ENCODE measurements around the gene ELOF1.

ELOF1 gene

GRCh38 chr19:11506101-11506555 lies 52.9 kb downstream of the ELOF1 start:
- Histone ChIP-seq H3K9me3 (no peaks in the 10 kb centered on the region), H3K27ac (peak overlapping the region; percentile 95), H3K27me3 (no peaks in the 10 kb centered on the region), H3K36me3 (no peaks in the 10 kb centered on the region), H3K4me1 (ENCODE audit: control insufficient read depth in 1 of 2, insufficient read depth in 1 of 2, low read depth in 1 of 2, low read length in 1 of 2) (peaks cover 16 to 20% of the 10 kb centered on the region in 2 experiments), H3K4me3 (ENCODE audit: low read depth in 1 of 2, low read length in 1 of 2) (peak overlapping the region; percentile 76 to 98)
- TF ChIP-seq CTCF (IDR thresholded peaks at IDR 0.05): no peak

- H3K36me3 ChIP-seq: no peaks in the 10 kb centered on the region
- no peaks in the 10 kb centered on the region for H3K27me3 ChIP-seq
- no peak for TF ChIP-seq CTCF (IDR thresholded peaks at IDR 0.05)
- H3K27ac ChIP-seq: peak within 1 kb of the TSS; percentile 95
- peaks cover 16 to 20% of the 10 kb centered on the region in 2 experiments for H3K4me1 ChIP-seq (ENCODE audit: control insufficient read depth in 1 of 2, insufficient read depth in 1 of 2, low read depth in 1 of 2, low read length in 1 of 2)
- peak within 1 kb of the TSS; percentile 76 to 98 for H3K4me3 ChIP-seq (ENCODE audit: low read depth in 1 of 2, low read length in 1 of 2)
- no peaks in the 10 kb centered on the region for H3K9me3 ChIP-seq
These were observed 53.4 kb downstream of the ELOF1 start, which contains the start of gene ZNF653 for GRCh38 chr19:11505504-11506100. ZNF653 (minus strand) TSS chr19:11505839; CDS start chr19:11505786, 53 bp downstream.

GRCh38 chr19:11505032-11505503 lies 54.0 kb downstream of the ELOF1 start:
- Histone ChIP-seq H3K36me3 (no peaks in the 10 kb centered on the region), H3K4me1 (ENCODE audit: control insufficient read depth in 1 of 2, insufficient read depth in 1 of 2, low read depth in 1 of 2, low read length in 1 of 2) (peaks cover 16 to 20% of the 10 kb centered on the region in 2 experiments)
- TF ChIP-seq CTCF (IDR thresholded peaks at IDR 0.05): peak; percentile 35

GRCh38 chr19:11504502-11505031 lies 54.5 kb downstream of the ELOF1 start:
- no peaks in the 10 kb centered on the region for H3K36me3 ChIP-seq
- peak overlapping the region; percentile 95 for H3K27ac ChIP-seq
- no peaks in the 10 kb centered on the region for H3K9me3 ChIP-seq
- H3K27me3 ChIP-seq: no peaks in the 10 kb centered on the region
- H3K4me1 ChIP-seq (ENCODE audit: control insufficient read depth in 1 of 2, insufficient read depth in 1 of 2, low read depth in 1 of 2, low read length in 1 of 2): peaks cover 16 to 20% of the 10 kb centered on the region in 2 experiments
- TF ChIP-seq CTCF (IDR thresholded peaks at IDR 0.05): no peak
- peak overlapping the region; percentile 76 to 98 for H3K4me3 ChIP-seq (ENCODE audit: low read depth in 1 of 2, low read length in 1 of 2)

More at GRCh38 chr19:11505032-11505503, 54.0 kb downstream of the ELOF1 start:
- Histone ChIP-seq H3K27ac (peak overlapping the region; percentile 95), H3K27me3 (no peaks in the 10 kb centered on the region), H3K9me3 (no peaks in the 10 kb centered on the region), H3K4me3 (ENCODE audit: low read depth in 1 of 2, low read length in 1 of 2) (peak overlapping the region; percentile 76 to 98)
